K562 treated with DMSO at 1 percent for 24 hours (cell line): ENCODE data around the gene NT5C2. TPM values are rescaled to one million over a fixed set of nuclear protein-coding genes. Genes with fewer than 3 reads are reported as not detected.

Experiments
- total RNA-seq: library from RNA; unstranded; fragments of 300-600 nt; gene quantifications from 2 replicates; pipeline ENCODE4 v1.2.3, GENCODE V29; 2022; ENCODE audit warnings: low read depth; ENCODE audit not compliant: insufficient read depth

Gene NT5C2
- total RNA-seq = 40.6 and 41.5 TPM in 2 replicates

GRCh38 chr10:103193107-103193819, at the start of gene NT5C2:
Gene NT5C2 (minus strand): TSS chr10:103193272. CDS start chr10:103174958, 18,314 bp downstream.

Other genes starting within 250 kb of the NT5C2 start
- not detected in 2 replicates for gene RPEL1, start 52.6 kb upstream of the NT5C2 start, total RNA-seq
- gene INA, start 83.9 kb upstream of the NT5C2 start, total RNA-seq = 0.13 TPM in 1 of 2 replicates, not detected in the other
- 8.8 and 11.7 TPM in 2 replicates for gene PCGF6, start 157.9 kb upstream of the NT5C2 start, total RNA-seq
- 8.9 and 9.2 TPM in 2 replicates for gene TAF5, start 174.7 kb upstream of the NT5C2 start, total RNA-seq
- gene ATP5MK, start 203.2 kb upstream of the NT5C2 start, total RNA-seq = 361 and 401 TPM in 2 replicates
- 19.1 and 22.1 TPM in 2 replicates for gene PDCD11, start 203.4 kb upstream of the NT5C2 start, total RNA-seq